Mucosa of stomach (tissue), 1 donor: ENCODE results near the gene ZC3H8.

Experiments
- H3K27me3 ChIP-seq: one replicate; pipeline ENCODE4 v1.7.0; 2013; ENCODE audit warnings: mild to moderate bottlenecking, low read length; ENCODE audit not compliant: control insufficient read depth, insufficient read depth
- H3K36me3 ChIP-seq: one replicate; pipeline ENCODE4 v1.7.0; 2013; ENCODE audit warnings: low read length; ENCODE audit not compliant: control insufficient read depth, insufficient read depth
- H3K4me1 ChIP-seq: one replicate; pipeline ENCODE4 v1.7.0; 2013; ENCODE audit warnings: mild to moderate bottlenecking, low read length; ENCODE audit not compliant: control insufficient read depth, insufficient read depth
- H3K4me3 ChIP-seq: one replicate; pipeline ENCODE4 v1.7.0; 2013; ENCODE audit warnings: low read length
- H3K9ac ChIP-seq: one replicate; pipeline ENCODE4 v1.7.0; 2013; ENCODE audit warnings: mild to moderate bottlenecking, low read length, moderate library complexity
- H3K9me3 ChIP-seq: one replicate; pipeline ENCODE4 v1.7.0; 2013; ENCODE audit warnings: mild to moderate bottlenecking, low read length, moderate library complexity; ENCODE audit not compliant: control insufficient read depth
- donor health status: Pancreatic carcinoma.

Gene ZC3H8

GRCh38 chr2:112255875-112256274 lies 1.0 kb upstream of the ZC3H8 start:
- H3K9ac ChIP-seq: no peak overlapping the region
- no peaks in the 10 kb centered on the region for H3K27me3 ChIP-seq
- H3K9me3 ChIP-seq: no peaks in the 10 kb centered on the region
- no peaks in the 10 kb centered on the region for H3K36me3 ChIP-seq
- no peak overlapping the region for H3K4me3 ChIP-seq
- H3K4me1 ChIP-seq: peaks cover 5% of the 10 kb centered on the region

DNA sequence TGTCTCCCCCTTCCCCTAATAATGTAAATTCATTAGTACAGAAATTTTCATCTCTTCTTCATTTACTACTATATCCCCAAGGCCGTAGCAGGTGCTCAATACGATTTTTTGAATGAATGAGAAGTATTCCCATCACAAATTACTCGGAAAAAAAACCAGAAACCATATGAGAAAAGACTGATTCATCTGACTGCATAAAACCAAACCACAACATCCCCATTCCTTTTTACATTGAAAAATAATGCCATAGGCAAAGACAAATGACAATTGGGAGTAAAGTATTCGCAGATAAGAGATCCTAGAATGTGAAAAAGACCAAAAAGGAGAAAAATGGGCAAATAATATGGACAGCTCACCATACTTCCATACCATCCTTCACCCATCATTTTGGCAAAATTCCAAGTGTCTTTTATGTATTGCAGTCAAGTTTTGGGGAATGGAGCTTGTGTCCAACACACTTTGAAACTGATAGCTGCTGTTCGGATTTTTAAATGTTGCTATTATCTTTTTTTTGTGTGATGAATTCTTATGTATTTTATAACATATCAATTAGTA lies 1.5 kb downstream of the ZC3H8 start:
- H3K9me3 ChIP-seq: no peaks in the 10 kb centered on the region
- no peaks in the 10 kb centered on the region for H3K27me3 ChIP-seq
- H3K4me3 ChIP-seq: no peak overlapping the region

DNA sequence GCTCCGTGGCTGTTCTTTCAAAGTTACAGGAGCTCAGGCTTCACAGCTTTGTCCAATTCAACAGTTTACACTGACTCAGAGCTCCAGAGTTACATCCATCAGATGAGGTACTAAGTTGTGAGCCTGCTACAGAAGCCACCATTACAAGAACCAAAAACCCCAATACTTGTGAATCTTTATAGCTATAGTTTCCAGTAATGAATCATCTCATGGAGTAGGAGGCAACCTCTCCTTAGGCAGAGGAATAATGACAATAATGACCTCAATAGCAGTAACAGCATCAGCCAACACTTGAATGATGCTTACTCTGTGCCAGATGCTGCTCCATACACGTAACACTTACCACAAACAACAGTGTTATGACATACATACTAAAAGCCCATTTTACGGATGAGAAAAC lies 3.6 kb downstream of the ZC3H8 start:
- no peak overlapping the region for H3K9ac ChIP-seq
- no peak overlapping the region for H3K4me3 ChIP-seq
- peaks cover 5% of the 10 kb centered on the region for H3K4me1 ChIP-seq
- no peaks in the 10 kb centered on the region for H3K9me3 ChIP-seq
- no peaks in the 10 kb centered on the region for H3K36me3 ChIP-seq
- no peaks in the 10 kb centered on the region for H3K27me3 ChIP-seq

More for the DNA sequence above, 1.5 kb downstream of the ZC3H8 start:
- Histone ChIP-seq H3K9ac (no peak overlapping the region), H3K36me3 (no peaks in the 10 kb centered on the region), H3K4me1 (peaks cover 5% of the 10 kb centered on the region)

GRCh38 chr2:112244854-112245253 lies 10.0 kb downstream of the ZC3H8 start:
- H3K4me3 ChIP-seq: no peak overlapping the region
- H3K9ac ChIP-seq: no peak overlapping the region
- H3K4me1 ChIP-seq: no peaks in the 10 kb centered on the region
- H3K27me3 ChIP-seq: no peaks in the 10 kb centered on the region
- H3K9me3 ChIP-seq: no peaks in the 10 kb centered on the region
- no peaks in the 10 kb centered on the region for H3K36me3 ChIP-seq

DNA sequence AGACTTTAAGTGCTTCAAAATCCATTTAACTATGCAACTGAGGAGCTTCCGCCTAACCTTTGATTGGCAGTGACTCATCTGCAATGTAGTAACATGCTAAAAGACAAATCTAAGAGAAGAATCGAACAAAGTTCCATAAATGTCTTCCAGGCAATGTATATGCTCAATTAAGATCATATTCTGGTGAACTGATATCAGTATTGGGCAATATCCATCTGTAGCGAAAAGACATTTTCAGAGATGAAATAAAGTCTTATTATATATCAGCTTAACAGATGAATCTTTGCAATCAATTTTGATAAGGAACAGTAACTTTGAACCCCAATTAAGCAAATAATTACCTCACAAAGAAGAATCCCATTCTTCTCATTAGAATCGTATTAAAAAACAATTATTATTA lies 11.6 kb downstream of the ZC3H8 start:
- Histone ChIP-seq H3K27me3 (no peaks in the 10 kb centered on the region), H3K9me3 (no peaks in the 10 kb centered on the region), H3K4me3 (no peak overlapping the region), H3K9ac (no peak overlapping the region), H3K36me3 (no peaks in the 10 kb centered on the region), H3K4me1 (no peaks in the 10 kb centered on the region)

DNA sequence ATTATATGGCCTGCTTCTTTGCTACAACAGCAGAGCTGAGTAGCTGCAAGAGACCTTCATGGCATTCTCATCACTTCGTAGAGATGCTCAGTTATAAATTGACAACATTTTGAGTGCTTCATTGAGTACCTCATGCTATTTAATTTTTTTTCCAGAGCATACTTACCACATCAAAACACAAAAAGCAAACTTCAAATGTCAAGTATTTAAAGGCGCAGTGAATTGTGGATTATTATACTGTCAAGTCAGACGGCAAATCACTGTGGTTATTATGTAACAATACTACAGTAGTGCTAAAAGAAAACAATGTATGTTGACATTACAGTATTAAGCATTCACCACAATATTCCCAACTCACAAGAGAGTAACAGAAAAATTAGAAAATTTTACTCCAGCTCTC lies 12.5 kb downstream of the ZC3H8 start:
- no peaks in the 10 kb centered on the region for H3K4me1 ChIP-seq
- H3K9ac ChIP-seq: no peak overlapping the region
- no peaks in the 10 kb centered on the region for H3K9me3 ChIP-seq
- H3K36me3 ChIP-seq: no peaks in the 10 kb centered on the region
- H3K27me3 ChIP-seq: no peaks in the 10 kb centered on the region
- H3K4me3 ChIP-seq: no peak overlapping the region

GRCh38 chr2:112239862-112240261 lies 15.0 kb downstream of the ZC3H8 start:
- Histone ChIP-seq H3K36me3 (no peaks in the 10 kb centered on the region), H3K27me3 (no peaks in the 10 kb centered on the region), H3K4me1 (no peaks in the 10 kb centered on the region), H3K9ac (no peak overlapping the region), H3K9me3 (no peaks in the 10 kb centered on the region), H3K4me3 (no peak overlapping the region)

GRCh38 chr2:112230371-112230770 lies 24.5 kb downstream of the ZC3H8 start:
- H3K36me3 ChIP-seq: no peaks in the 10 kb centered on the region
- H3K4me3 ChIP-seq: no peak overlapping the region
- no peaks in the 10 kb centered on the region for H3K4me1 ChIP-seq
- H3K9me3 ChIP-seq: no peaks in the 10 kb centered on the region
- no peak overlapping the region for H3K9ac ChIP-seq
- no peaks in the 10 kb centered on the region for H3K27me3 ChIP-seq

GRCh38 chr2:112229348-112229747 lies 25.5 kb downstream of the ZC3H8 start:
- H3K36me3 ChIP-seq: no peaks in the 10 kb centered on the region
- no peaks in the 10 kb centered on the region for H3K27me3 ChIP-seq
- H3K4me1 ChIP-seq: no peaks in the 10 kb centered on the region
- H3K4me3 ChIP-seq: no peak overlapping the region
- no peak overlapping the region for H3K9ac ChIP-seq
- H3K9me3 ChIP-seq: no peaks in the 10 kb centered on the region

DNA sequence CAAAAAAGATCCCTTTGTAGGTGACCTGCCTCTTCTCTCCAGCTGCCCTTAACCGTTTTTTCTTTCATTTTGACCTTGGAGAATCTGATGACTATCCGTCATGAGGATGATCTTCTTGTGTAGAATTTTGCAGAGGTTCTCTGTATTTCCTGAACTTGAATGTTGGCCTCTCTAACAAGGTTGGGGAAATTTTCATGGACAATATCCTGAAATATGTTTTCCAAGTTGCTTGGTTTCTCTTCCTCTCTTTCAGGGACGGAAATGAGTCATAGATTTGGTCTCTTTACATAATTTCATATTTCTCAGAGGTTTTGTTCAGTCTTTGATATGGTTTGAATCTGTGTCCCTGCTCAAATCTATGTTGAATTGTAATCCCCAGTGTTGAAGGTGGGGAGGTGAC lies 34.0 kb downstream of the ZC3H8 start:
- H3K4me3 ChIP-seq: no peak overlapping the region
- H3K9ac ChIP-seq: no peak overlapping the region
- no peaks in the 10 kb centered on the region for H3K9me3 ChIP-seq
- no peaks in the 10 kb centered on the region for H3K27me3 ChIP-seq
- no peaks in the 10 kb centered on the region for H3K4me1 ChIP-seq
- no peaks in the 10 kb centered on the region for H3K36me3 ChIP-seq

DNA sequence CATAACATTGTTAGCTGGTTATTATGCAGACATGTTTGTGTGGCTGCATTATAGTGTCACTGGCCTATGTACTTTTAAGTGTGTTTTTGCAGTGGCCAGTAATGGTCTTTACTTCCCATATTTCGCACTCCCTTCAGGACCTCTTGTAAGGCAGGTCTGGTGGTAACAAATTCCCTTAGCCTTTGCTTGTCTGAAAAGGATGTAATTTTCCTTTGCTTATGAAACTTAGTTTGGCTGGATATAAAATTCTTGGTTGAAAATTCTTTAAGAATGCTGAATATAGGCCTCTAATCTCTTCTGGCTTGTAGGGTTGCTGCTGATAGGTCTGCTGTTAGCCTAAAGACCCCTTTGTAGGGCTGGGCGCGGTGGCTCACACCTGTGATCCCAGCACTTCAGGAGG lies 34.7 kb downstream of the ZC3H8 start:
- Histone ChIP-seq H3K4me3 (no peak overlapping the region), H3K9me3 (no peaks in the 10 kb centered on the region), H3K36me3 (no peaks in the 10 kb centered on the region), H3K27me3 (no peaks in the 10 kb centered on the region), H3K9ac (no peak overlapping the region), H3K4me1 (no peaks in the 10 kb centered on the region)

- Histone ChIP-seq H3K36me3 (no peaks in the 10 kb centered on the region), H3K27me3 (no peaks in the 10 kb centered on the region)
Measured at GRCh38 chr2:112217854-112218253, 37.0 kb downstream of the ZC3H8 start.

DNA sequence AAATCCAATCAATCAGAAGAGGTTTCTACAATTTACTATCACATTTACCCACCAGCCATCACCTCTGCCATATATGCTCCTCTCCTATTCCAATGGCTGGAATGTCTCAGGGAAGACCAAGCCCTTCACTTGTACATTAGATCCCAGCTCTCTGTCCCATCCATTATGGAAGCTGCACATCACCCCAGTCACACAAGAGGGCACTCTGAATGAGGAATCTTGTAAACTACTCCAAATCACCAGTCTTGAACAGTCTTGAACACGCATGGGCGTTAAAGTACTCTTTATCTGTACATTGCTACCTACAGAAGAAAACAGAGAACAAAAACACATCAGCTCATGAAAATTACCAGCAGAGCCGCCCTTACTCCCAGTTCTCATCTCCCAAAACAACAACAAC lies 38.7 kb downstream of the ZC3H8 start:
- Histone ChIP-seq H3K9me3 (no peaks in the 10 kb centered on the region), H3K27me3 (no peaks in the 10 kb centered on the region), H3K4me3 (no peak overlapping the region), H3K36me3 (no peaks in the 10 kb centered on the region), H3K9ac (no peak overlapping the region), H3K4me1 (no peaks in the 10 kb centered on the region)

More at GRCh38 chr2:112217854-112218253, 37.0 kb downstream of the ZC3H8 start:
- Histone ChIP-seq H3K4me1 (no peaks in the 10 kb centered on the region), H3K4me3 (no peak overlapping the region), H3K9me3 (no peaks in the 10 kb centered on the region), H3K9ac (no peak overlapping the region)
